GM10266 (cell line): ENCODE measurements around the gene SUCO.

Source experiments
- DNase-seq: peaks from one replicate; pipeline ENCODE4 v3.0.0; 2012; ENCODE audit errors: extremely low spot score
- TF ChIP-seq, protein P1 (sequence below): IDR thresholded peaks from 2 replicates; pipeline ENCODE4 v1.5.1; 2012; ENCODE audit warnings: mild to moderate bottlenecking, low read depth; ENCODE audit not compliant: control insufficient read depth, insufficient read depth; ENCODE audit errors: missing control alignments

The SUCO gene

DNA sequence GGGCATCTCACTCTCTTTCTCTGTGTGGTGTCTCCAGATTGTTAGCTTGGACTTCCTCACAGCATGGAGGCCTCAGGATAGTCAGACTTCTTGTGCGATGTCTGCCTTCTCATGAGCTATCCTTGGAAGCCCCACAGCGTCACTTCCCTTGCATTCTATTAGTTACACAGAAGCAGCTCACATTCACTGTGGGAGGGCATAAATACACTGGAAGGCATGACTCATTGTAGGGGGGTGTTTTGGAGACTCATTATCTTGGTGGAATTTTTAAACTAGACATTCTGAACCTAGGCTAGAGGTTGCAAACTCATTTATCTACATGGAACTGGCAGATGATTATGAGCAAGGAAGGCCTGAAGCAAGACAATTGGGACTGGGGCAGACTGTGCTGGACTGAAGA lies 104.6 kb downstream of the SUCO start:
- no peak for DNase-seq

DNA sequence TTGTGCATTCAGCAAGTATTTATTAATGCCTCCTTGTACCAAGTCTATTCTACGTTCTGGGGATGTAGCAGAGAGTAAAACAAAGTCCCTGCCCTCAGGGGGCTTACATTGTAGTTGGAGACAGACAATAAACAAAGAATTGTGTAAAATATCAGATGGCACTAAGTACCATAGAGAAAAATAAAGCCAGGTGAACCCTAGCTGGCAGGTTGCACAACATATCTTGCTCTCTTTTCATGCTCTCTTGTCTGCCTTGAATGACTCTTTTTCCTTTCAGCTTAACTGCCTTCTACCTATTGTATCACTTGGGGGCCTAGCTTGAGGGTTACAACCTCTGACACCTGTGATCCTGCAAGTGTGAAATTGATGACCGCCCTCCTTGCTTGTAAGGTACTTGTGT lies 105.3 kb downstream of the SUCO start:
- no peak for DNase-seq
- TF ChIP-seq, protein P1, sequence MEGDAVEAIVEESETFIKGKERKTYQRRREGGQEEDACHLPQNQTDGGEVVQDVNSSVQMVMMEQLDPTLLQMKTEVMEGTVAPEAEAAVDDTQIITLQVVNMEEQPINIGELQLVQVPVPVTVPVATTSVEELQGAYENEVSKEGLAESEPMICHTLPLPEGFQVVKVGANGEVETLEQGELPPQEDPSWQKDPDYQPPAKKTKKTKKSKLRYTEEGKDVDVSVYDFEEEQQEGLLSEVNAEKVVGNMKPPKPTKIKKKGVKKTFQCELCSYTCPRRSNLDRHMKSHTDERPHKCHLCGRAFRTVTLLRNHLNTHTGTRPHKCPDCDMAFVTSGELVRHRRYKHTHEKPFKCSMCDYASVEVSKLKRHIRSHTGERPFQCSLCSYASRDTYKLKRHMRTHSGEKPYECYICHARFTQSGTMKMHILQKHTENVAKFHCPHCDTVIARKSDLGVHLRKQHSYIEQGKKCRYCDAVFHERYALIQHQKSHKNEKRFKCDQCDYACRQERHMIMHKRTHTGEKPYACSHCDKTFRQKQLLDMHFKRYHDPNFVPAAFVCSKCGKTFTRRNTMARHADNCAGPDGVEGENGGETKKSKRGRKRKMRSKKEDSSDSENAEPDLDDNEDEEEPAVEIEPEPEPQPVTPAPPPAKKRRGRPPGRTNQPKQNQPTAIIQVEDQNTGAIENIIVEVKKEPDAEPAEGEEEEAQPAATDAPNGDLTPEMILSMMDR = no peak

More for the DNA sequence above, 104.6 kb downstream of the SUCO start:
- TF ChIP-seq, protein P1 = no peak

DNA sequence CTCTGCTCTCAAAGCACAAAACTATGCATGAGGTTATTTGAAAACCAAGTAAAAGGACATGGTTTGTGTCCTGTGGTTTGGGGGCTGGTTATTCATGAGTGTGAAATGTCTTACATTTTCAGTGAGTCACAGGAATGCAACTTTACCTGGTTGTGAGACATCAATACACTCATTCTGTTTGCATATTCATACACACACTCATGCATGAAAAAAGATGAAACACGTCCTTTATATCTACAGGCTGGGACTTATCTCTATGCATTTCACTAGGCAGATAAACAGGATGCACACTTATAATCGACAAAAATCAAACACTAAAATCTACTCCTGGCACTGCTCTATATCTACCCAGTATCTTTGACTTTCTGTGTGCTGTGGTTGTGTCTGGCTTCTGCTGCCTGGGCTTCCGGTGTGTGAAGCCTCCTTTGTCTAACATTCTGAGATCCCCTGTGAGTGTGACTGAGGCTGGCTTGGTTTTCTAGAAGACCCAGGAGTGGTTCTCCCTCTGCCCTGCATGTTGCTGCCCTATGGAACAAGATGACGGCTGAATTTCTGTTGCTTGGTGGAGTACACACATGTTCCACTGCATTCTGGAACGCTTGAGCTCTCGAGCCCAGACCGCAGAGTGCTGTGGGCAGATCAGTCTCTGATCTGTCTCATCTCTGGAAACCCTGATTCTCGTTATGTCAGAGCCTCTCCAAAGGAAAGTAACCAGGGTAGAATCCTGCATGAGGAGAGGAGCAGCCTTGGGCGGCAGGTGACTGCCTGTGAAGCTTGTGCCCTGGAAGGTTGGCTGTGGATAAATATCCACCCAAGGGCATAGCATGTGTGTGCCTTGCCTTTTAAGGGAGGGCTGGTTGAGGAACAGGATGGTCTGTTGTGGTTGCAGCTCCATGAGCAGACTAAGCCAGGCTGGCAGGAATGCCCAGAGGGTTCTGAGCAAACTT lies 106.2 kb downstream of the SUCO start:
- TF ChIP-seq, protein P1 = no peak
- DNase-seq = peak; percentile 21

DNA sequence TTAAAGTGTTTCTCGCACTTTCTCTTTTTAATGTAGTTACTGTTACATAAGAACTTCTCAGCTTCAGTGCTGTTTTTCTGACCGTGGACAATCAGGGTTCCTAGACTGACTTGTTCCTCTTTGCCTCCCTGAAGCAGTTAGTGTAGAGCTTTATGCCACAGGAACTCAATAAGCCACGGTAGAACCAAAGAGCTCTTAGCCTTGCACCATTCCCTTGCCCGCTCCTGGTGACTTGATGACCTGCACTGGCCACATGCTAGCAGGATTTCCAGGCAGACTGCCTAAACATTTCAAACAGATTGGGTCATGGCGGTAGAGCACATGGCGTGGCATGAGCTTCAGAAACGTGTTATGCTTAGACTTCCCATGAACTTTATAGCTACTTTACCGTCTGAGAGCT lies 107.2 kb downstream of the SUCO start:
- DNase-seq = no peak
- TF ChIP-seq, protein P1 = no peak

DNA sequence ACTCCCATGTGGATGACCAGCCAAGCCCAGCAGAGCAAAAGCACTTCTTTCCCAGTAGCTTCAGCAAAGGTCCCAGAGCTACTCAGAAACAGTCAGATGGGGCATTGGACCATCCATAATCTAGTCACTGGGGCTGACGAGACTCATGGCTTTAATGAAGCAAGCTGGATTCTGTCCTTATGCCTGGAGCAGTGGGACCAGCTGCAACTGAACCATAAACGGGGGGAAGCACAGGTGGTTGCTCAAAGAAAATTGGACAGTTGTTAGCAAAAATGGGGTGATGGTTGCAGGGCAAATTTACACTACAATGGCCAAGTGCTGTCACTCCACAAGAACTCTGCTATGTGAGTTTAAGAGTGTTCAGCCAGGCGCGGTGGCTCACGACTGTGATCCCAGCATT lies 108.5 kb downstream of the SUCO start:
- TF ChIP-seq, protein P1 = no peak
- no peak for DNase-seq

DNA sequence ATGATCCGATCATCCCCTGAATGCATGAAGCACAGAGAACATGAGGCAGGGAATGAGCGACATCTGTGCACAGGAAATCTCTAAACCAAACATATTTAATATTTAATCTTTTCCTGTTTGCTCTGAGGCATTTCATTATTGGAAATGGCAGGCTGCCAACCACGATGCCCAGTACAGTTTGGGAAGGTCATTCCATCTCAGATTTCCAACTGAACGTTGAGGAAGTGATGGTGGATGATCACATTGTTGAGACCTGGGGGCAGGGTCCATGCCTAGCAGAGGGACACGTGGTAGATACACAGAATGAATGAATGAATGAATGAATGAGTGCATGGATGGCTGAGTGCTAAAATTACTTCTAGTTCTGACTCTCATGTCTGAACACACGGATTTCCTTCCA lies 110.0 kb downstream of the SUCO start:
- TF ChIP-seq, protein P1 = no peak
- no peak for DNase-seq

DNA sequence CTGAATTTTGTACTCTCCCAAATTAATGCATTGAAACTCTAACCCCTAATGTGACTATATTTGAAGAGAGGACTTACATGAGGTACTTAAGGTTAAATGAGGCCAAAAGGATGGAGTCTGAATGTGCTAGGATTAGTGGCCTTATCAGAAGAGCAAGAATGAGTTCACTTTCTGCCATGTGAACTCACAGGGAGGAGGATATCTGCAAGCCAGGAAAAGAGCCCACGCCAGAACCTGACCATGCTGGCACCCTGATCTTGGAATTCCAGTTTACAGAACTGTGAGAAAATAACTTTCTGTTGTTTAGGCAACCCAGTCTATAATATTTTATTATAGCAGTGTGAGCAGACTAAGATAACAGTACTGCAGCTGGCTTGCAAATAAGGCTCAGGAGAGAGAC lies 113.7 kb downstream of the SUCO start:
- no peak for DNase-seq
- TF ChIP-seq, protein P1 = no peak
